Measurements from ENCODE around the gene ADTRP.

ADTRP gene

GRCh38 chr6:11773581-11773980, 5.0 kb downstream of the ADTRP start:
- TF ChIP-seq CTCF (conservative IDR thresholded peaks at IDR 0.05) (no peak), ZFX (IDR thresholded peaks at IDR 0.05) (no peak)
- H3K27ac ChIP-seq, result no peak overlapping the region

GRCh38 chr6:11773013-11773412, 5.6 kb downstream of the ADTRP start:
- TF ChIP-seq CTCF (conservative IDR thresholded peaks at IDR 0.05) (no peak), ZFX (IDR thresholded peaks at IDR 0.05) (no peak)

GRCh38 chr6:11772109-11772825, 6.3 kb downstream of the ADTRP start:
- TF ChIP-seq ZFX (IDR thresholded peaks at IDR 0.05) (no peak), CTCF (conservative IDR thresholded peaks at IDR 0.05) (no peak)
- no peak overlapping the region for H3K27ac ChIP-seq

More at GRCh38 chr6:11773013-11773412, 5.6 kb downstream of the ADTRP start:
- no peak overlapping the region for H3K27ac ChIP-seq

GRCh38 chr6:11771473-11772048, 7.0 kb downstream of the ADTRP start:
- TF ChIP-seq CTCF (conservative IDR thresholded peaks at IDR 0.05), result no peak
- TF ChIP-seq ZFX (IDR thresholded peaks at IDR 0.05), result no peak
- H3K27ac ChIP-seq, result no peak overlapping the region

GRCh38 chr6:11770546-11771466, 7.8 kb downstream of the ADTRP start:
- H3K27ac ChIP-seq, result no peak overlapping the region
- TF ChIP-seq ZFX (IDR thresholded peaks at IDR 0.05), result no peak
- no peak for TF ChIP-seq CTCF (conservative IDR thresholded peaks at IDR 0.05)

GRCh38 chr6:11769811-11770545, 8.6 kb downstream of the ADTRP start:
- TF ChIP-seq ZFX (IDR thresholded peaks at IDR 0.05), result no peak
- no peak for TF ChIP-seq CTCF (conservative IDR thresholded peaks at IDR 0.05)
- no peak overlapping the region for H3K27ac ChIP-seq
